Progenitor cell of endocrine pancreas (in vitro differentiated cells): Measurements from ENCODE around the gene MFF. TPM values are rescaled to one million over a fixed set of nuclear protein-coding genes. Genes with fewer than 3 reads are reported as not detected.
"Not testable (repeated sequence)": the region's sequence is repeated elsewhere in the genome, so short reads cannot be mapped to it uniquely, and the experiment has no call there.

Source experiments
- DNase-seq: peaks from one replicate; pipeline ENCODE4 v3.0.0; 2021; ENCODE audit warnings: low spot score; ENCODE audit not compliant: unreplicated experiment
- H3K27ac Mint-ChIP-seq: 2 replicates; pipeline ENCODE4 v1.8.0; 2021; ENCODE audit warnings: mild to moderate bottlenecking, moderate library complexity, mixed read lengths
- H3K27me3 Mint-ChIP-seq: 2 replicates; pipeline ENCODE4 v1.8.0; 2021; ENCODE audit warnings: mixed read lengths
- H3K36me3 Mint-ChIP-seq: 2 replicates; pipeline ENCODE4 v1.8.0; 2022; ENCODE audit warnings: mixed read lengths; ENCODE audit not compliant: insufficient read depth
- H3K4me1 Mint-ChIP-seq: 2 replicates; pipeline ENCODE4 v1.8.0; 2021; ENCODE audit warnings: low read depth, mixed read lengths
- H3K4me3 Mint-ChIP-seq: 2 replicates; pipeline ENCODE4 v1.8.0; 2021; ENCODE audit warnings: low read depth, mild to moderate bottlenecking, moderate library complexity, mixed read lengths
- H3K9me3 Mint-ChIP-seq: 2 replicates; pipeline ENCODE4 v1.8.0; 2021; ENCODE audit warnings: low read depth, mixed read lengths
- CTCF ChIP-seq: fragments of 200-600 bp; sonication (generic); IDR thresholded peaks from one replicate; pipeline ENCODE4 v1.5.0; 2021; ENCODE audit warnings: antibody characterized with exemption, mild to moderate bottlenecking; ENCODE audit not compliant: unreplicated experiment
- total RNA-seq: library from RNA; stranded (reverse); gene quantifications from 2 replicates; pipeline ENCODE4 v1.2.1, GENCODE V29; 2021

MFF gene
- total RNA-seq, 1 donor from 2014 or later, result 84.8 TPM

- DNase-seq, result no peak
- Mint-ChIP-seq H3K4me3 (no peak overlapping the region), H3K4me1 (no peaks in the 10 kb centered on the region), H3K27ac (no peak overlapping the region), H3K36me3 (no peaks in the 10 kb centered on the region), H3K9me3 (no peaks in the 10 kb centered on the region), H3K27me3 (peaks cover 3% of the 10 kb centered on the region)
- TF ChIP-seq CTCF, result no peak
These were observed 58.6 kb downstream of the MFF start for GRCh38 chr2:227383686-227384085.

- Mint-ChIP-seq H3K4me1 (no peaks in the 10 kb centered on the region), H3K9me3 (no peaks in the 10 kb centered on the region), H3K27ac (no peak overlapping the region), H3K36me3 (no peaks in the 10 kb centered on the region), H3K27me3 (peaks cover 3% of the 10 kb centered on the region), H3K4me3 (no peak overlapping the region)
- TF ChIP-seq CTCF, result no peak
- no peak for DNase-seq
These were observed 61.6 kb downstream of the MFF start for GRCh38 chr2:227386630-227387029.

- not testable (repeated sequence) for H3K4me1 Mint-ChIP-seq, H3K9me3 Mint-ChIP-seq, H3K36me3 Mint-ChIP-seq, H3K27me3 Mint-ChIP-seq, H3K27ac Mint-ChIP-seq, H3K4me3 Mint-ChIP-seq, DNase-seq
These were observed 62.5 kb downstream of the MFF start, which contains the start of gene SCYGR1 for GRCh38 chr2:227387583-227387982. TSS of gene SCYGR1 (minus strand) at chr2:227387949. CDS start at chr2:227387949, 0 bp downstream.

GRCh38 chr2:227388537-227389011 lies 63.5 kb downstream of the MFF start:
- Mint-ChIP-seq H3K4me3 (no peak overlapping the region), H3K9me3 (no peaks in the 10 kb centered on the region), H3K27me3 (peaks cover 3% of the 10 kb centered on the region), H3K4me1 (no peaks in the 10 kb centered on the region), H3K27ac (no peak overlapping the region), H3K36me3 (no peaks in the 10 kb centered on the region)
- no peak for DNase-seq
- TF ChIP-seq CTCF, result no peak

- Mint-ChIP-seq H3K27me3 (no peaks in the 10 kb centered on the region), H3K36me3 (no peaks in the 10 kb centered on the region), H3K4me3 (no peak overlapping the region), H3K9me3 (no peaks in the 10 kb centered on the region), H3K4me1 (no peaks in the 10 kb centered on the region), H3K27ac (no peak overlapping the region)
- no peak for TF ChIP-seq CTCF
- no peak for DNase-seq
These were observed 64.2 kb downstream of the MFF start for GRCh38 chr2:227389231-227389630.

GRCh38 chr2:227389661-227390060 lies 64.6 kb downstream of the MFF start:
- no peak overlapping the region for H3K4me3 Mint-ChIP-seq
- no peaks in the 10 kb centered on the region for H3K9me3 Mint-ChIP-seq
- H3K4me1 Mint-ChIP-seq, result no peaks in the 10 kb centered on the region
- no peak for DNase-seq
- H3K27ac Mint-ChIP-seq, result no peak overlapping the region
- H3K27me3 Mint-ChIP-seq, result no peaks in the 10 kb centered on the region
- no peaks in the 10 kb centered on the region for H3K36me3 Mint-ChIP-seq
- TF ChIP-seq CTCF, result no peak
